ENCODE measurements around the gene UBE2R2. TPM values are rescaled to one million over a fixed set of nuclear protein-coding genes. Genes with fewer than 3 reads are reported as not detected.
"Not testable (repeated sequence)": the region's sequence is repeated elsewhere in the genome, so short reads cannot be mapped to it uniquely, and the experiment has no call there.

Gene UBE2R2
- total and polyA plus RNA-seq, 7 donors = 20.3 to 62.9 (median 51.3) TPM

- 84 to 87% (median 86%) methylated on average over 10 of the region's 10 CpGs for WGBS, 3 donors
- DNase-seq = no peak
- intact Hi-C loops (cut with DNase I) = no loop called here
- Histone ChIP-seq H3K27ac (no peak overlapping the region), H3K36me3 (ENCODE audit: insufficient read depth in 1 of 2, low read depth in 1 of 2) (no peaks in the 10 kb centered on the region), H3K4me1 (no peaks in the 10 kb centered on the region), H3K9me3 (no peaks in the 10 kb centered on the region), H3K27me3 (ENCODE audit: insufficient read depth in 3 of 3, low read length in 2 of 3) (no peaks in the 10 kb centered on the region), H3K4me3 (no peak overlapping the region)
- ATAC-seq = no peak
- TF ChIP-seq, protein P1, sequence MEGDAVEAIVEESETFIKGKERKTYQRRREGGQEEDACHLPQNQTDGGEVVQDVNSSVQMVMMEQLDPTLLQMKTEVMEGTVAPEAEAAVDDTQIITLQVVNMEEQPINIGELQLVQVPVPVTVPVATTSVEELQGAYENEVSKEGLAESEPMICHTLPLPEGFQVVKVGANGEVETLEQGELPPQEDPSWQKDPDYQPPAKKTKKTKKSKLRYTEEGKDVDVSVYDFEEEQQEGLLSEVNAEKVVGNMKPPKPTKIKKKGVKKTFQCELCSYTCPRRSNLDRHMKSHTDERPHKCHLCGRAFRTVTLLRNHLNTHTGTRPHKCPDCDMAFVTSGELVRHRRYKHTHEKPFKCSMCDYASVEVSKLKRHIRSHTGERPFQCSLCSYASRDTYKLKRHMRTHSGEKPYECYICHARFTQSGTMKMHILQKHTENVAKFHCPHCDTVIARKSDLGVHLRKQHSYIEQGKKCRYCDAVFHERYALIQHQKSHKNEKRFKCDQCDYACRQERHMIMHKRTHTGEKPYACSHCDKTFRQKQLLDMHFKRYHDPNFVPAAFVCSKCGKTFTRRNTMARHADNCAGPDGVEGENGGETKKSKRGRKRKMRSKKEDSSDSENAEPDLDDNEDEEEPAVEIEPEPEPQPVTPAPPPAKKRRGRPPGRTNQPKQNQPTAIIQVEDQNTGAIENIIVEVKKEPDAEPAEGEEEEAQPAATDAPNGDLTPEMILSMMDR (IDR thresholded peaks at IDR 0.05) = no peak
Observed at GRCh38 chr9:33798545-33798944, 18.4 kb upstream of the UBE2R2 start.

DNA sequence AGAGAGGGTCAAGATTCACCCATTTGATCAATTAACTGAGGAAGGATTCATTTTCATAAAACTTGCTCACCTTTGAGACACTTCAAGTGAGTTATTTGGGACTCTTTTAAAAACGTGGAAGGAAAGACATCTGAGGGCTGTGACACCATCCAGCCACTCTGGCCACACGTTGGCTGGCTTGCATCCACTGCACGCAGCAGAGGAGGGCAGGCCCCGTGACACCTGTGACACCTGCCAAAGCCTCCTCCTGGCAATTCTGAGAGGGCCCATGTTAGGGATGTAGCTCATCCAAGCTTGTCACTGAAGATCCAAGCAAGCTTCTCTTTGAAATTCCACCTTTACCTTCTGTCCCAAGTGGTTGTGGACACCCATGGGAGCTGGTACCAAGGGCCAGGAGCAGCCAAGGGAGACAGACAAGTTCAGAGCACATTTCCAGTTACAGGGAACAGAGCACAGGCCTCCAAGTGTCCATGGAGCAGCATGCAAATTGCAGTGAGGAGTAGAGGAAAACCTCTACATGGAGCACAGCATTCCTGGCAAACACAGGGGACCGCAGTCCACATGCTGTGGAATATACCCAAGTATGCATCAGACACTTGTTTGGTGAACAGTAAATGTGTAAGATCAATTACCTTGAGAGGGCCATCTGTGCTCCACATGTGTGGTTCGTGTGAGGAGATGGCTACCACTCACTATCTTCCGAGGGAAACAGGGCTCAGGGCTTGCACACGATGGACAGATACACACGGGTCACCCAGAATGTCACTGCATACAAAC, 16.8 kb upstream of the UBE2R2 start:
- intact Hi-C loops (cut with DNase I) = loop anchor here in 1 of 2 donors (5.0 kb wide), 1 partner anchor 48 kb away; no protein-coding TSS in a partner anchor
- TF ChIP-seq, protein P1 (IDR thresholded peaks at IDR 0.05) = no peak
- 71 to 73% (median 72%) methylated on average over 9 of the region's 9 CpGs for WGBS, 3 donors
- Histone ChIP-seq H3K4me3 (no peak overlapping the region), H3K27ac (no peak overlapping the region), H3K27me3 (ENCODE audit: insufficient read depth in 3 of 3, low read length in 2 of 3) (no peaks in the 10 kb centered on the region), H3K9me3 (no peaks in the 10 kb centered on the region), H3K4me1 (no peaks in the 10 kb centered on the region), H3K36me3 (ENCODE audit: insufficient read depth in 1 of 2, low read depth in 1 of 2) (no peaks in the 10 kb centered on the region)
- ATAC-seq = no peak
- no peak for DNase-seq

DNA sequence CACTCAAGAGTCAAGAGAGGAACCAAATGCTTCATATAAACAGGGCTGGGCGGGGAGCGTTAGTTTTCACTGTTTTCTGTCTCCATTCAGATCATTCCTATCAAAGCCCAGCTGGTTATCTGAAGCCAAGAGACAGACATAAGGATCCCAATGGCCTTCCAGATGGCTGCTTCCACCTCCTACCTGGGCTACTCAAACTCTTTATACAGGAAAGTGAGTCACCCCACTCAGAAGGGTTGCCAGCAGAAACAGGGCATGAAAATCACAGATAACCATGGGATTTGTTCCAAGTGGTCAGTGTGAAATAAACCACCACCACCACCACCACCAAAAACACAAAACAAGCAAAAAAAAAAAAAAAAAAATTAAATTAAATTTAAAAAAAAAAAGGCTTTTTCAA, 16.1 kb upstream of the UBE2R2 start:
- 70 to 90% (median 85%) methylated on average over 2 of the region's 2 CpGs for WGBS, 3 donors
- intact Hi-C loops (cut with DNase I) = loop anchor here in 1 of 2 donors (5.0 kb wide), 1 partner anchor 49 kb away; no protein-coding TSS in a partner anchor
- DNase-seq = no peak
- H3K36me3 ChIP-seq (ENCODE audit: insufficient read depth in 1 of 2, low read depth in 1 of 2) = no peaks in the 10 kb centered on the region
- TF ChIP-seq, protein P1 (IDR thresholded peaks at IDR 0.05) = no peak
- no peak for ATAC-seq
- no peak overlapping the region for H3K4me3 ChIP-seq
- H3K27ac ChIP-seq = no peak overlapping the region
- H3K27me3 ChIP-seq (ENCODE audit: insufficient read depth in 3 of 3, low read length in 2 of 3) = no peaks in the 10 kb centered on the region
- H3K9me3 ChIP-seq = no peaks in the 10 kb centered on the region
- H3K4me1 ChIP-seq = no peaks in the 10 kb centered on the region

- H3K9me3 ChIP-seq; H3K27ac ChIP-seq; H3K4me3 ChIP-seq; DNase-seq; H3K36me3 ChIP-seq (ENCODE audit: insufficient read depth in 1 of 2, low read depth in 1 of 2); H3K4me1 ChIP-seq; ATAC-seq; H3K27me3 ChIP-seq (ENCODE audit: insufficient read depth in 3 of 3, low read length in 2 of 3): not testable (repeated sequence)
- 81 to 99% (median 93%) methylated on average over 2 of the region's 2 CpGs for WGBS, 3 donors
- intact Hi-C loops (cut with DNase I) = loop anchor here in 1 of 2 donors (5.0 kb wide), 1 partner anchor 50 kb away; no protein-coding TSS in a partner anchor
Observed at GRCh38 chr9:33801943-33802500, 14.9 kb upstream of the UBE2R2 start.

DNA sequence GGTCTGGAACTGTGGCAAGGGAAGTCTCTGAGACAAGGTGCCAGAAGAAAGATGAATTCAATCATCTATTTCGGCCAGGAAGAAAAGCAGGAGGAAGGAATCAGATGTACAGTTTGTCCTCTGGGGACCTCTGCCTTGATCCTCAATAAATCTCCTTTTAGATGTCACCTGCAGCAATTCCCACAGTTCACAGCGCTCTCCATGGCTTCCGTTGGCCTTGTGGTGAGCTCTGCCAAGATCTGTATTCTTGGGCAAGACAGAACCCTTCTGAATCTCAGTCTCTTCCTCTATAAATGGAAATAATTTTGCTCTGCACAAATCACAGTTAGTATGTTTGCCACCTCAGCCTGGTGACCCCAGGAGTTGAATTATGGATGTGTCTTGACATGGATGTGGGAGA, 12.8 kb upstream of the UBE2R2 start:
- 34 to 67% (median 46%) methylated on average over 3 of the region's 3 CpGs for WGBS, 3 donors
- not testable (repeated sequence) for H3K27me3 ChIP-seq (ENCODE audit: insufficient read depth in 3 of 3, low read length in 2 of 3); DNase-seq; H3K4me3 ChIP-seq; H3K4me1 ChIP-seq; H3K36me3 ChIP-seq (ENCODE audit: insufficient read depth in 1 of 2, low read depth in 1 of 2); H3K9me3 ChIP-seq; H3K27ac ChIP-seq; ATAC-seq
- intact Hi-C loops (cut with DNase I) = loop anchor here in 1 of 2 donors (5.0 kb wide), 1 partner anchor 52 kb away; no protein-coding TSS in a partner anchor

DNA sequence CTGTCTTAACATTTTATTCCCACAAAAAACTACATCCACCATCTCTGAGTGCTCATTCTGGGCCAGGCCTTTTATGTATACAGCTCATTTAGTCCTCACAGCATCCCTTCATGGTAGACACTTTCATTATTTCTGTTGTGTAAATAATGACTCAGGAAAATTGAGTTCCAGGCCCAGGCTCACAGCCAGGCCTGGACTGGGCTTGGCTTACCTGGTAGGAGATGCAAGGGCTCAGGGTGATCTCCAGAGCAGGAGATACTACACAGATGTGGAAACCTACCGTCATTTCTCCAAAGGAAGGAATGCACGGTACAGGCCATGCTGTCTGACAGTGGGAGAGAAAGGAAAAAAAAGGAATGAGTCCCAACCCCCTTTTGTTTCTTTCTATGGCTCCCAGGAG, 9.8 kb upstream of the UBE2R2 start:
- 52 to 82% (median 55%) methylated on average over 2 of the region's 2 CpGs for WGBS, 3 donors
- H3K27ac ChIP-seq; H3K27me3 ChIP-seq (ENCODE audit: insufficient read depth in 3 of 3, low read length in 2 of 3); DNase-seq; H3K36me3 ChIP-seq (ENCODE audit: insufficient read depth in 1 of 2, low read depth in 1 of 2); intact Hi-C loops (cut with DNase I); H3K9me3 ChIP-seq; H3K4me1 ChIP-seq; H3K4me3 ChIP-seq: not testable (repeated sequence)
- ATAC-seq = peak in 3 of 4 donors; percentile 40 to 72 (median 72)

DNA sequence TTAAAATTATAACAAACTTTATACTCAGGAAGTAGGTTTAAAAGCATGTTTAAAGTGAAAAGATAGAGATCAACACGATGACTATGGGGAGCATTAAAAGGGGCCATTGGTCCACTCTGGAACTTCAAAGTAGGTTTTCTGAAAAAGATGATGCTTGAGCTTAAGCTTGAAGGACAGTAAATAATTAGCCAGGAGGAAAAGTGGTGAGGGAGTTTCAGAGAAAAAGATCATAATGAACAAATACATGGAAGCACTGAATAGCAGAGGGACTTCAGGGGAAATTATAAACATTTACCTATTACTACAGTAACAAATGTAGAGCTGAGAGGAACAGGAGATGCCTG, 8.0 kb upstream of the UBE2R2 start:
- H3K4me1 ChIP-seq; H3K36me3 ChIP-seq (ENCODE audit: insufficient read depth in 1 of 2, low read depth in 1 of 2); H3K27ac ChIP-seq; ATAC-seq; H3K9me3 ChIP-seq; DNase-seq; intact Hi-C loops (cut with DNase I); H3K27me3 ChIP-seq (ENCODE audit: insufficient read depth in 3 of 3, low read length in 2 of 3); H3K4me3 ChIP-seq: not testable (repeated sequence)
- WGBS, 3 donors = 72 to 87% (median 74%) methylated on average over 1 of the region's 1 CpG

Data from psoas muscle (tissue), 8 donors.